Mucosa of stomach (tissue), 1 donor: ENCODE data around the gene SV2A.
"Not testable (repeated sequence)": the region's sequence is repeated elsewhere in the genome, so short reads cannot be mapped to it uniquely, and the experiment has no call there.

ENCODE experiments used
- H3K27me3 ChIP-seq: one replicate; pipeline ENCODE4 v1.7.0; 2013; ENCODE audit warnings: mild to moderate bottlenecking, low read length; ENCODE audit not compliant: control insufficient read depth, insufficient read depth
- H3K36me3 ChIP-seq: one replicate; pipeline ENCODE4 v1.7.0; 2013; ENCODE audit warnings: low read length; ENCODE audit not compliant: control insufficient read depth, insufficient read depth
- H3K4me1 ChIP-seq: one replicate; pipeline ENCODE4 v1.7.0; 2013; ENCODE audit warnings: mild to moderate bottlenecking, low read length; ENCODE audit not compliant: control insufficient read depth, insufficient read depth
- H3K4me3 ChIP-seq: one replicate; pipeline ENCODE4 v1.7.0; 2013; ENCODE audit warnings: low read length
- H3K9ac ChIP-seq: one replicate; pipeline ENCODE4 v1.7.0; 2013; ENCODE audit warnings: mild to moderate bottlenecking, low read length, moderate library complexity
- H3K9me3 ChIP-seq: one replicate; pipeline ENCODE4 v1.7.0; 2013; ENCODE audit warnings: mild to moderate bottlenecking, low read length, moderate library complexity; ENCODE audit not compliant: control insufficient read depth
- donor health status: Pancreatic carcinoma.

SV2A gene

DNA sequence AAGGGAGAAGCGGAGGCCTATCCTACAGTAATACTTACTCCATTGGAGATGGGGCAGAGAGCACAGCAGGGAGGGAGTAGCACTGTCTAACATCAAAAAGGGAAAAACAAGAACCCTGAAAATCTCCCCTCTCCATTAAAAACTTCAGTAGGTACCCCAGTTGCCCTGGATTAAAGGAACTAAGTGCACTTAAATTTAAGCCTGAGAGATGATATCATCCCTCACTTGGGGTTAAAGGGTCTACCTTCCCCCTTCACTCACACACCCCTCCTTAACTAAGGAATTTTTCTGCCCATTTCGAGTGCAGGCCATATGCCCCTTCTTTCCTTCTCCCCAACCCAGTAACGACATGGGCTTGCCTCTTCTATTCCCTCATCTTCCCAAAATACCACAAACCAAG is 22.8 kb upstream of the SV2A start:
- Histone ChIP-seq H3K27me3 (no peaks in the 10 kb centered on the region), H3K4me3 (no peak overlapping the region), H3K9me3 (no peaks in the 10 kb centered on the region), H3K9ac (no peak overlapping the region), H3K36me3 (no peaks in the 10 kb centered on the region), H3K4me1 (peaks cover 60% of the 10 kb centered on the region)

DNA sequence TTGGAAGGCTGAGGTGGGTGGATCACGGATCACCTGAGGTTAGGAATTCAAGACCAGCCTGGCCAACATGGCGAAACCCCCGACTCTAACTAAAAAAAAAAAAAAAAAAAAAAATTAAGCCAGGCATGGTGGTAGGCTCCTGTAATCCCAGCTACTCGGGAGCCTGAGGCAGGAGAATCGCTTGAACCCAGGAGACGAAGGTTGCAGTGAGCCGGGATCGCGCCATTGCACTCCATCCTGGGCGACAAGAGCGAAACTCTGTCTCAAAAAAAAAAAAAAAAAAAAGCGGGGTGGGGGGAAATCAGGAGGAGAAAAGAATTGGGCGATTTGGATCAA is 21.0 kb upstream of the SV2A start:
- H3K27me3 ChIP-seq, H3K36me3 ChIP-seq, H3K4me3 ChIP-seq, H3K9me3 ChIP-seq: not testable (repeated sequence)
- peak overlapping the region; percentile 62 for H3K9ac ChIP-seq
- peaks cover 61% of the 10 kb centered on the region for H3K4me1 ChIP-seq

GRCh38 chr1:149937759-149938158 is 20.1 kb upstream of the SV2A start:
- no peaks in the 10 kb centered on the region for H3K9me3 ChIP-seq
- peaks cover 4% of the 10 kb centered on the region for H3K36me3 ChIP-seq
- H3K4me3 ChIP-seq, result no peak overlapping the region
- H3K27me3 ChIP-seq, result no peaks in the 10 kb centered on the region
- peaks cover 61% of the 10 kb centered on the region for H3K4me1 ChIP-seq
- H3K9ac ChIP-seq, result peak overlapping the region; percentile 48

DNA sequence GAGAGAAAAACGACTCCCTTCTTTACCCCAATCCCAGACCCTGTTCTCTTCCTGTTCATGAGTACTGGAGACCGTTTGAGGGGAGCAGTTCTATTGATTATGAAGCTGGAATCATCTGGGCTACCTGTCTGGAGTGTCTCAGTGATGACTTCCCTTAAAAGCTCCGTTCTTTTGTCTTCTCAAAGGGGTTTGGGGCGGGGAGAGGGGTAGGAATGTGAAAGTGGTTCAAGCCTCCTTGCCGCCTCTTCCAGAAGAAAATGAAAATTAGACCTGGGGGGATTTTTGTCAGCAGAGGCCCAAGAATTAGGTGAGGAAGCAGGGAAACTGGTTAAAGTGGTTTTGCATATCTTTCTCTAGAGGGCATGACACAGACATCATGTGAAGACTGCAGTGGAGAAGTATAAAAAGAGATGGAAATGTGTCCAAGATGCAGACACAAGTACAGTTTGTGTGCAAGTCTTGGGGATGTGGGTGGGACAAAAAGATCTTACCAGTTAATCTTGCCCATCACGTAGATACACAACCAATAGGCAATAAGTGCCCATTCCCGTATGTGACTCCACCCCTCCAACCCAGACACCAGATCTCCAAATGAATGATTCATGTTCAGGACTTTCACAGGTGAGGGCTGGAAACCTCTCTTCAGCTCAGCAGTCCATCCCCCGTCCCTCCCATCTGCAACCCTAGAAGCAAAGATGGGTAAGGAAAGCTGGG is 19.5 kb upstream of the SV2A start:
- H3K27me3 ChIP-seq, result no peaks in the 10 kb centered on the region
- peak overlapping the region; percentile 73 for H3K9ac ChIP-seq
- no peaks in the 10 kb centered on the region for H3K9me3 ChIP-seq
- peaks cover 4% of the 10 kb centered on the region for H3K36me3 ChIP-seq
- peak overlapping the region; percentile 53 for H3K4me3 ChIP-seq
- H3K4me1 ChIP-seq, result peaks cover 59% of the 10 kb centered on the region

DNA sequence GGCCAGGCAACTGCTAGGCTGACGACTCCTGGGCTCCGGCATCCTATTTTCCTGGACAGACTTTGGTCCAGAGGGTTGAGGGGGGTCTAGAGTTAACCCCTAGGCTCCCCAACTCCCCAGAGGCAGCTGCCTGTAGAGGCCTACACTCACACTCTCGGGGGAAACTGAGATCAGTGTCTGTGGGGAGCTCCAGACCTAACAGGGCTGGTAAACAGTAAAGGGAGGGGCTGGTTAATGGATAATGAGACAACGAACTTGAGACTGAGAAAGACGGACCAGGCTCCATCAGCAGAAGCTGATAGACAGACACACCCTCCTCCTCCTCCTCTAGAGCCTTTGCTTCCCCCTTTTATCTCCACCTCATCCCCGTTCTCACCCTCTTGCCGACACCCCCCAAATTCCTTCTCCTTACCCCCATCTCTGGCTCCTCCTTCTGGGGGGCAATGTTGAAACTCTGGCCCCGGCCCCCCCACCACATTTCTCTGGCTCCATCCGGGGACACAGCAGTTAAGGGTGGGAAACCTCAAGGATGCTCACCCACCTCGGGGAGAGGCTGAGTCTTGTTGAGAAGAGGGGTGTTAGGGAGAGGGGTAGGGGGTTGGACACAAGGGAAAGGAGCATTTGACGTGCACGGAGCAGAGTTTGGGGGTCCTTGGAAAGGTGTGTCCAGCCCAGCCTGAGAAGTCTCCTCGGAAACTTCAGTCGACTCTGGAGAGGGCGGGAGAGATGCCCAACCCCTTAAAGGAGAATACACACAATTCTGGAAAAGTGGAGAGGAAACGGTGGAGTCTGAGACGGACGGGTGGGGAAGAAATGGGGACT is 18.7 kb upstream of the SV2A start, which contains the start of gene MTMR11:
TSS of gene MTMR11 (minus strand) at position 710 of the 822 bp plus-strand sequence. CDS start at position 478, 232 bp downstream.
- Histone ChIP-seq H3K9me3 (no peaks in the 10 kb centered on the region), H3K4me1 (peaks cover 55% of the 10 kb centered on the region), H3K27me3 (no peaks in the 10 kb centered on the region), H3K9ac (peak within 1 kb of the TSS; percentile 73), H3K4me3 (peak within 1 kb of the TSS; percentile 53), H3K36me3 (peaks cover 4% of the 10 kb centered on the region)

GRCh38 chr1:149934356-149934755 is 16.7 kb upstream of the SV2A start:
- Histone ChIP-seq H3K27me3 (no peaks in the 10 kb centered on the region), H3K36me3 (peaks cover 4% of the 10 kb centered on the region), H3K4me3 (no peak overlapping the region), H3K9ac (no peak overlapping the region), H3K4me1 (peaks cover 36% of the 10 kb centered on the region), H3K9me3 (no peaks in the 10 kb centered on the region)

GRCh38 chr1:149933208-149933607 is 15.6 kb upstream of the SV2A start:
- Histone ChIP-seq H3K4me1 (peaks cover 35% of the 10 kb centered on the region), H3K9ac (no peak overlapping the region), H3K27me3 (no peaks in the 10 kb centered on the region), H3K4me3 (no peak overlapping the region), H3K9me3 (no peaks in the 10 kb centered on the region), H3K36me3 (peaks cover 4% of the 10 kb centered on the region)

DNA sequence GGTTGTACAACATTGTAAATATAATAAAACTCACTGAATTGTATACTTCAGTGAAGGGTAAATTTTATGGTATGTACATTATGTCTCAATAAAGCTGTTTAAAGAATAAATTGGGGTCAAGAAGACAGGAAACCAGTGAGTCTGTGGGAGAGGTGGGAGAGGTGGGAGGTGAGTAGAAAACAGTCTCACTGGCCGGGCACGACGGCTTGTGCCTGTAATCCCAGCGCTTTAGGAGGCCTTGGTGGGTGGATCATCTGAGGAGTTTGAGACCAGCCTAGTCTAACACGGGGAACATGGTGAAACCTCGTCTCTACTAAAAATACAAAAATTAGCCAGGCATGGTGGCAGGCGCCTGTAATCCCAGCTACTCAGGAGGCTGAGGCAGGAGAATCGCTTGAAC is 14.8 kb upstream of the SV2A start:
- H3K36me3 ChIP-seq, result peaks cover 4% of the 10 kb centered on the region
- no peak overlapping the region for H3K9ac ChIP-seq
- H3K9me3 ChIP-seq, result no peaks in the 10 kb centered on the region
- H3K4me3 ChIP-seq, result no peak overlapping the region
- peaks cover 32% of the 10 kb centered on the region for H3K4me1 ChIP-seq
- H3K27me3 ChIP-seq, result no peaks in the 10 kb centered on the region

DNA sequence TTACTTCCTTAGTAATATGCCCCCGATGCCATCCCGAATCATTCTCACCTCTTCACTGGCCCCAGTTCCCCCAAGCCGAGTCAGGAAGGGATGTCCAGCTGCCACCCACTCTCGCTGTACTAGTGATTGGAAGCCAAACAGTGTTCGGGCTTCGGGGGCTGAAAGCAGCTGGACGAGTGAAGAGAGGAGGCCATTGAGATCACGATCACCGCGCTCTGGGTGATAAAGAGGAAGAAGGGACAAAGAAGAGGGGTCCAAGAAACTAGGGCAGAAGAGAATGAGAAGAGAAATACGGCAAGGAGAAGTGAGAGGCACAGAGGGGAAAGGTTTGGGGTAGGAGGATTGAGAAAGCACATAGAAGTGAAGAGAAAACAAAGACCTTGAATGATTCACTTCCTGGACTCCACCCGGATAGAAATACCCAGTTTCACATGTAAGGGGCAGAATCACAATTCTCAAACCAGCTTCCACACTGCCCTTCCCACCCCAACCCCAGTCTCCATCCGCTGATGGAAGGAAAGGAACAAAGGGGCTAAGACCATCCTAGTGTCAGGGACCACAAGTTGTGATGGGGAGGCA is 13.7 kb upstream of the SV2A start:
- Histone ChIP-seq H3K4me1 (peaks cover 28% of the 10 kb centered on the region), H3K9ac (no peak overlapping the region), H3K27me3 (no peaks in the 10 kb centered on the region), H3K4me3 (no peak overlapping the region), H3K36me3 (peaks cover 4% of the 10 kb centered on the region), H3K9me3 (no peaks in the 10 kb centered on the region)

DNA sequence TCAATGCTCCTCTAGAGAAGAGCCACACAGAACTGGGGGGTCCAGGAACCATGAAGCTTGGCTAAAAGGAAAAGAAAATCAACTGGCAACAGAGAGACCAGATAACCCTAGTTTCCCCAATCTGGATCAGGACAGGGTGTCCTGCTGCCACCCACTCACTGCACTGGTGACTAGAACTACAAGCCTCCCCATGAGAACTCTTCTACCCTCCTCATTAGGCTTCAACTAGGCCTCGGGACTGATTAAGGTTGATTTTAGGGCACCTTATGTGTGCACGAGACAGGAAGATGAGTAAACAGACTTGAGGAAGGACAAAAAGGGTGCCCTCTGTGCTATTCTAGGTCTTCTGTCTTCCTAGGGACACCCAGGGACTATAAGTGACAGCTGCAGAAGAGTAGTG is 12.2 kb upstream of the SV2A start:
- no peaks in the 10 kb centered on the region for H3K27me3 ChIP-seq
- H3K4me3 ChIP-seq, result no peak overlapping the region
- no peak overlapping the region for H3K9ac ChIP-seq
- H3K36me3 ChIP-seq, result peaks cover 4% of the 10 kb centered on the region
- H3K9me3 ChIP-seq, result no peaks in the 10 kb centered on the region
- H3K4me1 ChIP-seq, result peaks cover 22% of the 10 kb centered on the region

GRCh38 chr1:149928401-149928724 is 10.7 kb upstream of the SV2A start:
- Histone ChIP-seq H3K36me3 (peaks cover 6% of the 10 kb centered on the region), H3K9ac (peak overlapping the region; percentile 86), H3K4me1 (peaks cover 22% of the 10 kb centered on the region), H3K4me3 (peak overlapping the region; percentile 76), H3K9me3 (no peaks in the 10 kb centered on the region), H3K27me3 (no peaks in the 10 kb centered on the region)
